ENCODE measurements around the gene ARMC5. TPM values are rescaled to one million over a fixed set of nuclear protein-coding genes. Genes with fewer than 3 reads are reported as not detected.

The ARMC5 gene
- total RNA-seq, 1 donor from 2014 or later: 25.1 TPM

DNA sequence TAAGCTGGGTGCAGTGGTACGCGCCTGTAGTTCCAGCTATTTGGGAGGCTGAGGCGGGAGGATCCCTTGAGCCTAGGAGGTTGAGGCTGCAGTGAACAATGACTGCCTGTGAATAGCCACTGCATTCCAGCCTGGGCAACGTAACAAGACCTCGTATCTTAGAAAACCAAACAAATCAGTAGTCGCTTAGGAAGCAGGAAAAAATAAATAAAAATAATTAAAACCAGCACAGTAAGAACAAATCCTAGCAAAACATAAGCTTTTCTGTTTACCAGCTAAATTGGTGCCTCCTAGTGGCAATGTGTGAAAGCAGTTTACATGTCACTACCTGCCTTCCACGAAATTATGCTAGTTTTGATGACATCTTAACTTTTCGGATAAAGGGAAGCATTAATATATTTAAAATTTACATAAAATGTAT lies 1.3 kb downstream of the ARMC5 start:
- DNase-seq (ENCODE audit: low spot score) (no peak), ATAC-seq (no peak)

DNA sequence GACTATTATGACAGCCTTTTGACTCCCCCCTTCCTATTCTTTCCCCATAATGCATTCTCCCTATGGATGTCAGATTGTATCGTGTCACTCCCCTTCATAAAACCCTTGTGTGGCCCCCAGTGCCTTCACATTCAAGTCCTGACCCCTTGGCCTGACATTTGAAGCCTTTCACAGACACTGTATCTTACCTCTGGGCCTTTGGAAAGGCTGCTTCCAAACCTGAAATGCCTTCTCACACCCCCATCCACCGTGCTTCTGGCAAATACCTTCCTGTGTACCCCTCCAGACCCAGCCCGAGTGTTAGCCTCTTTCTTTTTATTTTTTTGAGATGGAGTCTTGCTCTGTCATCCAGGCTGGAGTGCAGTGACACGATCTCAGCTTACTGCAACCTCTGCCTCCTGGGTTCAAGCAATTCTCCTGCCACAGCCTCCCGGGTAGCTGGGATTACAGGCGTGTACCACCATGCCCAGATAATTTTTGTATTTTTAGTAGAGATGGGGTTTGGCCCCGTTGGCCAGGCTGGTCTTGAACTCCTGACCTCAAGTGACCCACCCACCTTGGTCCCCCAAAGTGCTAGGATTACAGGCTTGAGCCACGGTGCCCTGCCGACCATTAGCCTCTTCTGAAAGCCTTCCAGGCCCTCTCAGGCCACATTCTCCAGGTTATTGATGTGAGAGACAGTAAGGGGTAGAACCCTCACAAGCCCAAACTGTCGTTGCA lies 2.1 kb downstream of the ARMC5 start:
- ATAC-seq (no peak), DNase-seq (ENCODE audit: low spot score) (no peak)

DNA sequence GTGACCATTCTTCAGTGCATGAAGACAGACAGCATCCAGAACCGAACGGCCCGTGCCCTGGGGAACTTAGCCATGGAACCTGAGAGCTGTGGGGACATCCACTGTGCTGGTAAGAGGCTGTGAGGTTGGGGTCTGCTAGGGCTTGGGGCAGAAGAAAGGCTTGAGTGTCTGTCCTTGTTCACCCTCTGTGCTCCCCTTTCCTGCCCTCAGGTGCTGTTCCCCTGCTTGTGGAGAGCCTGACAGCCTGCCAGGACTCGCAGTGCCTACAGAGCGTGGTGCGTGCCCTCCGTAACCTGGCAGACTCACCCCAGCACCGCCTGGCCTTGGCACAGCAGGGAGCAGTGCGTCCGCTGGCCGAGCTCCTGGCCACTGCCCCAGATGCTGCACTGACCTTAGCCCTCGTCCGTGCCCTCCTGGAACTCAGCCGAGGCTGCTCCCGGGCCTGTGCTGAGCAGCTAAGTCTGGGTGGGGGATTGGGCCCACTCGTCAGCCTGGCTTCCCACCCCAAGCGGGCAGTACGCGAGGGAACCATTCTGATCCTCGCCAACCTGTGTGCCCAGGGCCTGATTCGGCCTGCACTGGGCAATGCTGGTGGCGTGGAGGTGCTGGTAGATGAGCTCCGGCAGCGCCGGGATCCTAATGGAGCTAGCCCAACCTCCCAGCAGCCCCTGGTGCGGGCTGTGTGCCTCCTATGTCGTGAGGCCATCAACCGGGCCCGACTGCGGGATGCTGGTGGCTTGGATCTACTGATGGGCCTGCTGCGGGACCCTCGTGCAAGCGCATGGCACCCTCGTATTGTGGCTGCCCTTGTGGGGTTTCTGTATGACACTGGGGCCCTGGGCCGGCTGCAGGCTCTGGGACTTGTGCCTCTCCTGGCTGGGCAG lies 2.9 kb downstream of the ARMC5 start:
- DNase-seq (ENCODE audit: low spot score) (peak; percentile 98), ATAC-seq (peak; percentile 58)

DNA sequence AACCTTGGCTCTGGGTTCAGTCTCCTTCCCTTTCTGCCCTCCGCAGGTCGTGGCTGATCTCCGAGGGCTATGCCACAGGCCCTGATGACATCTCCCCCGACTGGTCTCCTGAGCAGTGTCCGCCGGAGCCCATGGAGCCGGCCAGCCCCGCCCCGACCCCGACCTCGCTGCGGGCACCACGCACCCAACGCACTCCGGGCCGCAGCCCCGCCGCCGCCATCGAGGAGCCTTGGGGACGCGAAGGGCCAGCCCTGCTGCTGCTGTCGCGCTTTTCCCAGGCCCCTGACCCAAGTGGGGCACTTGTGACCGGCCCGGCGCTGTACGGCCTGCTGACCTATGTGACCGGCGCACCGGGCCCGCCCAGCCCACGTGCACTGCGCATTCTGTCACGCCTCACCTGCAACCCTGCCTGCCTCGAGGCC lies 5.1 kb downstream of the ARMC5 start:
- DNase-seq (ENCODE audit: low spot score) (no peak), ATAC-seq (no peak)

DNA sequence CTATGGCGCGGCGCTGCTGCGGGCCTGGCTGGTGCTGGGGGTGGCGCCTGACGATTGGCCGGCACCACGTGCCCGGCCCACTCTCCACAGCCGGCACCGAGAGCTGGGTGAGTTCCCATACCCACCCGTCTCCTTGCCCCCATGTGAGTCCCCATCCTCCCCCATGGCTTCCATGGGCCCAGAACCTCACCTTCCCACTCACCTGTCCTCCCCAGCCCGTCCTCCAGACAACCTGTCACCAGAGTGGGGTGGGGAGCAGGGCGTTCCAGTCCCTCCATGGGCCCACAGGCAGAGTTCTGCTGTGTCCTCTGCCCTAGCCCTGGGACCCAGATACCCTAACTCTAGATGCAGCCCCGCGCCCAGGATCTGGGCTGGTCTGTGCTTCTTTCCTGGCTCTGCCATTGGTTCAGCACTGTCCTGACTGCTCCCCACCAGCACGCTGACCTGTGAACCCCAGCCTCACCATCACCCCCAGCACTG lies 5.5 kb downstream of the ARMC5 start:
- DNase-seq (ENCODE audit: low spot score) (no peak), ATAC-seq (no peak)

DNA sequence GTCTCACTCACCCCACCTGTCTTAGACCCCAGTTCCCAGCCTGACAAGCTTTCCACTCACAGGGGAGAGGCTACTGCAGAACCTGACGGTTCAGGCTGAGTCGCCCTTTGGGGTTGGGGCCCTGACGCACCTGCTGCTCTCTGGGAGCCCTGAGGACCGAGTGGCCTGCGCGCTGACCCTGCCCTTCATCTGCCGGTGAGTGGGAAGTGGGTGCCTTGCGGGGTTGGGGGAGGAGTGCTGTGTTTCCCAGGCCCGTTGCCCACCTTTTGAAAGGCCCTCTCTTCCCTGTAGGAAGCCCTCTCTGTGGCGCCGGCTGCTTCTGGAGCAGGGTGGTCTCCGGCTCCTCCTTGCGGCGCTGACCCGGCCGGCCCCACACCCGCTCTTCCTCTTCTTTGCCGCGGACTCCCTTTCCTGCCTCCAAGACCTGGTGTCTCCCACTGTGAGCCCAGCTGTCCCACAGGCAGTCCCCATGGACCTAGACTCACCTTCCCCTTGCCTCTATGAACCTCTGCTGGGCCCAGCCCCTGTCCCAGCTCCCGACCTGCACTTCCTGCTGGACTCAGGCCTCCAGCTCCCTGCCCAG lies 6.6 kb downstream of the ARMC5 start:
- no peak for ATAC-seq
- DNase-seq (ENCODE audit: low spot score): no peak

DNA sequence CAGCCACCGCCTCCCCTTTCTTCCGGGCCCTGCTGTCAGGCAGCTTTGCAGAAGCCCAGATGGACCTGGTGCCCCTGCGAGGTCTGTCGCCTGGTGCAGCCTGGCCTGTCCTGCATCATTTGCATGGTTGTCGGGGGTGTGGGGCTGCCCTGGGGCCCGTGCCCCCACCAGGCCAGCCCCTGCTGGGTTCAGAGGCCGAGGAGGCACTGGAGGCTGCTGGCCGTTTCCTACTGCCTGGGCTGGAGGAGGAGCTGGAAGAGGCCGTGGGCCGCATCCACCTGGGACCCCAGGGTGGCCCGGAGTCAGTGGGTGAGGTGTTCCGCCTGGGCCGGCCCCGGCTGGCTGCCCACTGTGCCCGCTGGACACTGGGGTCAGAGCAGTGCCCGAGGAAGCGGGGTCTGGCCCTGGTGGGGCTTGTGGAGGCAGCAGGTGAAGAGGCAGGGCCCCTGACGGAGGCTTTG lies 7.1 kb downstream of the ARMC5 start:
- ATAC-seq: no peak
- no peak for DNase-seq (ENCODE audit: low spot score)

DNA sequence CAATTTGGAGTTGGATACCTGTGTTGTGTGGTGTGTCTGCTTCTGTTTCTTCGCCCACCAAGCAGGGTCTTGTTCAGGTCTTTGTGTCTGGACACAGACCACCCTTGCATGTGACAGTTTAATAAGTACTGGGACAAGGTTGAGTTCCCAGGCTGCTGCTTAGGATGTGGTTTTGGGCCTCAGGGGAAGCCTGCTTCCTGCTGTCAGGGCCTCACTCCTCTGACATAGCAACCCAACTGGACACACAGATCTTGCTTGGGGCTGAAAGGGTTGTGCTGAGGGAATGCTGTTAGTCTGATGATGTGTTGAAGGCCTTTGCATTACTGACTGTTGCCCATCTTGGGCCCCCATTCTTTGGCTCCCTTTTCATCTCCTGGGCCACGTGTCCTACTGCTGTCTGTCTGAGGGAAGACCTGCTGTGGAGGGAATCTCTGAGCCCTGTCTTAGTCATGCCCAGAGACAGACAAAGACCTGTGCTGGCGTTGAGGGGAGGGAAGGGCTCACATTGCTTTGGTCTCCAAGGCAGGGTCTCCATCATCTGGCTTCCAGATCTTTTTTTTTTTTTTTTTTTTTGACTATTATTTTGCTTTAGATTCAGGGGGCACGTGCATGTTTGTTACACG lies 8.0 kb downstream of the ARMC5 start:
- no peak for DNase-seq (ENCODE audit: low spot score)
- ATAC-seq: no peak

DNA sequence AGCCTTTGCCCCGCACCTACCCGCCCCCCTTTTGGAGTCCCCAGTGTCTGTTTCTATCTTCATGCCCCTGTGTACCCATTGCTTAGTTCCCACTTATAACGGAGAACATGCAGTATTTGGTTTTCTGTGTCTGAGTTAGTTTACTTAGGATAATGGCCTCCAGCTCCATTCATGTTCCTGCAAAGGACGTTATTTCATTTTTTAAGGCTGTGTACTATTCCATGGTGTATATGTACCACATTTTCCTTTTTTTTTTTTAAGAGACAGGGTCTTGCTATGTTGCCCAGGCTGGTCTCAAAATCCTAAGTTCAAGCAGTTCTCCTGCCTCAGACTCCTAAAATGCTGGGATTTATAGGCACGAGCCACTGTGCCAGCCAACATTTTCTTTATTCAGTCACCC lies 8.6 kb downstream of the ARMC5 start:
- no peak for DNase-seq (ENCODE audit: low spot score)

DNA sequence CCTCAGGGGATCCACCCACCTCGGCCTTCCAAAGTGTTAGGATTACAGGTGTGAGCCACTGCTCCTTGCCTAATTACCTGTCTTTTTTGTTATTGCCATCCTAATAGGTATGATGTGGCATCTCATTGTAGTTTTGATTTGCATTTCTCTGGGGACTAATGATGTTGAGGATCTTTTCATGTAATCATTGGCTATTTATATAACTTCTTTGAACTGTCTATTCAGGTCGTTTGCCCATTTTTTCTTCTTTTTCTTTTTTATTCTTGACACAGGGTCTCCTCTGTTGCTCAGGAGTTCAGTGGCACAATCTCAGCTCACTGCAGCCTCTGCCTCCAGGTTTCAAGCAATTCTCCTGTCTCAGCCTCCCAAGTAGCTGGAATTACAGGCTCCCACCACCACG lies 11.3 kb downstream of the ARMC5 start:
- no peak for DNase-seq (ENCODE audit: low spot score)
- ATAC-seq: no peak

More for the DNA sequence above, 8.6 kb downstream of the ARMC5 start:
- ATAC-seq: no peak

DNA sequence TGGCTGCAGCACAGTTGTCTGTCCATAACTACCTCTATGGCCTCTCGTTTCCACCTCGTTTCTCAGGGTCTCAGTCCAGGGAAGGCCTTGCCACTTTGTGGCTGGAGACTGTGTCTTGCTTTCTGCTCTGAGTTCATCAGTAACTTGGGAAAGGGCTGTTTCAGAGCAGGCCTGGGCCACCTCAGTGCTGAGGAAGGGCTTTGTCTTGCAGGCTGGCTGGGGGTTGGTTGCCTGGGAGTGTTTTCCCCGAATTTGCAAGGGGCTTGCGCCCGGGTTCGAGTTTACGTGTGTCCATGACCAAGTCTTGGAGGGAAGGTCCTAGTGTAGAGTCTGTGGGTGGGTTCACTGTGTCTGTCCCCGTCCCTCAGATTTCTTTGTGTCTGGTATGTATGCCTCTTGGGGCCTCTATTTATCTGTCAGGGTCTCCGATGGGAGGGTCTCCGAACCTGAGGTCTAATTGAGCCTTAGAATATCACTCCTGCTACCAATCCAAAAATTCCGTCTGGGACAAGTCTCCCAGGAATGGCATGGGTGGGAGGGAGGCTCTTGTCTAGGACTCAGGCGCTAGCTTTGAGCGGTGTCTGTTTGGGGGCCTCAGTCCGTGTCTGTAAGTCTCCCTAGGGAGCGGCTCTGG lies 12.1 kb downstream of the ARMC5 start:
- DNase-seq (ENCODE audit: low spot score): no peak
- ATAC-seq: no peak

DNA sequence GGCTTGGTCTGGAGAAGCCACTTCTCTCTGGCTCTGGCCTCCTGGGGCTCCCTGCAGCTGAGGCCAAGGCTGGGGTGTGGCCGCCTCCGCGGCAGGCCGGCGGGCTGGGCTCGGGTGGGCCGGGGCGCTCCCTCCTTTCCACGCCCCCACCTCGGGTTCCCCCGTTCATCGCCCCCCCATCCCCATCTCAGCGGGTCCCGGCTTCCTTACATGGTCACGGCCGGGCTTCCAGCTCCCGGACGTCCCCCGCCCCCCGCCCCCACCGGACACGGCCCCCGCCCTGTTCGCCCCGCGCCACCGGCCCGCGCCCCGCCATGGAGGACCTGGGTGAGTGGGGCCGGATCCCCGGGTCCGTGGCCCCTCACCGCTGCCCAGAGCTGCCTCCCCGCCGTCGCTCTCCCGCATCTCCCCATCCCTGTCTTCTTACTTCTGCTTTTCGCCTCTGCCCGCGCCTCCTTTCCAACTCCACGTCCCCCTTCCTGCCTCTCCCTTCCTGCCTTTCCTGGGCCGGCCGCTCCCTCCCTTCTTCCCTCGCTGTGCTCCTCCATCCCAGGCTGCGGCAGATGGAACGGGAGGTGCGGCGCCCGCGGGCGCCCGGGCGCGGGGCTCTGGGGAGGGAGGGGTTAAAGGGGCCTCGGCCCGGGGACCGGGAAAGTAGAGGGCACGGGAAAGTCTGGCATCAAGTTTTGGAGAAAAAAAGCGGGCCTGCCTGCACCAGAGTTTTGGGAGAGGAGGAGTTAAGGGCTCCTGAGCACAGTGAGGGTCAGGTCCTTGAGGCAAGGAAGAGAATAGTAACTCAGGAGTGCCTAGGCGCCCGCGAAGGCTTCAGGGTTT lies 12.8 kb downstream of the ARMC5 start, which contains the start of gene TGFB1I1:
TSS of gene TGFB1I1 (plus strand) at position 278 of the 834 bp plus-strand sequence. CDS start at position 315, 37 bp downstream.
- DNase-seq (ENCODE audit: low spot score) (no peak), ATAC-seq (peak; percentile 3)

DNA sequence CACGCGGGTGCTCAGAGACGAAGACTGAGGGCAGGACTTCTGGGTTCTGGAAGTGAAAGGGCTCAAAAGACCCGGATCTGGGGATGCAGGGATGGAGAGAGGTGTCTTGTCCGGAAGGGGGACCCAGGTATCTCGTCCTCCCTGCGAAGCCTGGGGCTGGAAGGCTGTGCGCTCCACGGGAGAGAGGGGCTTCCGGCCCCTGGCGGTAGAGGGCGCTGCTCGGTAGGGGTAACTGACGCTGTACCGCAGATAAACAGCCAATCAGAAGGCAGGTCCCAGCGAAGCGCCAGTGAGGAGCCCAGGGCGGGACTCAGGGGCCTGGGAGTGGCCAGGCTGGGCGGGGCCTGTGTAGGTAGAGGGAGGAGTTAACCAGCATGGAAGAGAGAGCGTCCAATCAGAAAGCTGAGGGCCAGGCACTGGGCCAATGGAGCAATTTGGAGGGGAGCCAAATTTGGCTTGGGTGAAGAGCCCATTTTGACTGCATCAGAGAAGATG lies 13.5 kb downstream of the ARMC5 start:
- ATAC-seq (peak; percentile 66), DNase-seq (ENCODE audit: low spot score) (peak; percentile 88)

DNA sequence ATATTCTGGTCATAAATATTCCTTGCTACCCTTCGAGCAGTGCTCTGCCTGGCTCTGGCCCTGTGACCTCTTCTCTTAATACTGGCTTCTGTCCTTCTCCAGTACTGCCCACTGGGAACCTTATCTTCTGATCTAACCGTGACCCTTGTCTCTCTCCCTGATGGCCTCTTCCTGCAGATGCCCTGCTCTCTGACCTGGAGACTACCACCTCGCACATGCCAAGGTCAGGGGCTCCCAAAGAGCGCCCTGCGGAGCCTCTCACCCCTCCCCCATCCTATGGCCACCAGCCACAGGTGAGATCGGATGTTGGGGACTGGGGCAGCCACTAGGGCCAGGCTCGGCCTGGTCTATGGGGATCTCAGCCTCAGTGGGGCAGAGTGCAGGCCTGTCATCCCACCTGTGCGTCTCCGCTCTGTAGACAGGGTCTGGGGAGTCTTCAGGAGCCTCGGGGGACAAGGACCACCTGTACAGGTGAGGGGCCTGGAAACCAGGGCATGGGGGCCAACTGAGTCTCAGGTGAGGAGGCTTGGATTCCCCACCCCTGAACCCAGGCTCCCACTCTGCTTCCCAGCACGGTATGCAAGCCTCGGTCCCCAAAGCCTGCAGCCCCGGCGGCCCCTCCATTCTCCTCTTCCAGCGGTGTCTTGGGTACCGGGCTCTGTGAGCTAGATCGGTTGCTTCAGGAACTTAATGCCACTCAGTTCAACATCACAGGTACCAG lies 14.1 kb downstream of the ARMC5 start:
- DNase-seq (ENCODE audit: low spot score): no peak
- ATAC-seq: no peak

DNA sequence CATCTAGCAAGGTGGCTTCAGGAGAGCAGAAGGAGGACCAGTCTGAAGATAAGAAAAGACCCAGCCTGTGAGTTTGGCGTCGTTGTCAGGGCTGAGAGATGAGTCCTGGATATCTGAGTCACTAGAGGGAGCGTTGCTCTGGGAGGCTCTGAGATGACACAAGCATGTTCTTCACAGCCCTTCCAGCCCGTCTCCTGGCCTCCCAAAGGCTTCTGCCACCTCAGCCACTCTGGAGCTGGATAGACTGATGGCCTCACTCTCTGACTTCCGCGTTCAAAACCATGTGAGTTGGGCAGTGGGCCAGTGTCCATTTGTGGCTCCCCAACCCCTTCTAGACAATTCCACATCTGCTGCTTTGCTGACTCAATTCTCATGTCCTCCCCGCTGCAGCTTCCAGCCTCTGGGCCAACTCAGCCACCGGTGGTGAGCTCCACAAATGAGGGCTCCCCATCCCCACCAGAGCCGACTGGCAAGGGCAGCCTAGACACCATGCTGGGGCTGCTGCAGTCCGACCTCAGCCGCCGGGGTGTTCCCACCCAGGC lies 14.9 kb downstream of the ARMC5 start:
- ATAC-seq: no peak
- DNase-seq (ENCODE audit: low spot score): no peak

DNA sequence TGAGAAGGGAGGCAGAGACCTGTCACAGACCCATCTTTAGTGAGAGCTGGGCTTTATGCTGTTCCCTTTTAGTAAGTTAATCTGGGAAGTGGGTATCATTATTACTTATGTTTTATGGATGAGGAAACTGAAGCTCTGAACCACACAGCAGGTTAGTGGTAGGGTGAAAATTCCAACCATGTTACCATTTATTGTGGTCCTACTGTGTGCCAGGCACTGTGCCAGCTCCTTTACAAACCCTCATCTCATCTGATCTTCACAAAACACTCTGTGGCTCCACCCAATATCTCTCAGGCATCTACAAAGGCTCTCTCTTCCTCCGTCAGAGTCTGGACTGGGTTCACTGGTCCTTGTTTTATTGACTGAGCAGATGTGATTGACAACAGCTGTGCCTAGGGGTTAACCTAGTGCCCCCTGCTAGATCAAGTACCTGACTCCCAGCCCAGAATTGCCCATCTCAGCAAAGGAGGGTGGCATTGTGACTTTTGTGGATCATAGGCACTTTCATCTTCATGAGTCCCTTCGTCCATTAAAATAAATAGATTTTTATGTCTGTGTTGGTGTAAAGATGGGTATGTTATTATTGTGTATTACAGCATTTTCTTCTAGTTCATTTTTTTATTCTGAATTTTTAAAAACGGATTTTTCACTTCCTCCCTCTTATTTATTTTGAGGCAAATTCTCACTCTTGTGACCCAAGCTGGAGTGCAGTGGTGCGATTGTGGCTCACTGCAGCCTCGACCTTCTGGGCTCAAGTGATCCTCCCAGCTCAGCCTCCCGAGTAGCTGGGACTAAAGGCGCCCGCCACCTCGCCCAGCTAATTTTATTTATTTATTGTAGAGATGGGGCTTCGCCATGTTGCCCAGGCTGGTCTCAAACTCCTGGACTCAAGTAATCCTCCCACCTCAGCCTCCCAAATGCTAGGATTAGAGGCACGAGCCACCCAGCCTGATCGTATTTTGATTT lies 15.8 kb downstream of the ARMC5 start:
- DNase-seq (ENCODE audit: low spot score) (no peak), ATAC-seq (no peak)

DNA sequence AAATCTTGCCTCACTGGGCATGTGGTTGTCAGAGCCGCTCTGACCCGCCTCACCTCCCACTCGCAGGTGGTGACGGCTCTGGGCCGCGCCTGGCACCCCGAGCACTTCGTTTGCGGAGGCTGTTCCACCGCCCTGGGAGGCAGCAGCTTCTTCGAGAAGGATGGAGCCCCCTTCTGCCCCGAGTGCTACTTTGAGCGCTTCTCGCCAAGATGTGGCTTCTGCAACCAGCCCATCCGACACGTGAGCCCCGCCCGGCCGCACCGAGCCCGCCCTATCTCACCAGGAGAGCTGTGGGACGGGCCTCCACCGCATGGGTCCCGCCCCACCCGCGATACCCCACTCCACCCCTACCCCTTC lies 16.6 kb downstream of the ARMC5 start:
- DNase-seq (ENCODE audit: low spot score) (no peak), ATAC-seq (no peak)

All from left lobe of liver (tissue), 2 donors.